Posterior cingulate gyrus (tissue), 11 donors: ENCODE results near the gene MSANTD4.
"Not testable (repeated sequence)": the region's sequence is repeated elsewhere in the genome, so short reads cannot be mapped to it uniquely, and the experiment has no call there.

ENCODE experiments used
- DNase-seq, 10 donors: peaks; one replicate each; pipeline versions ENCODE4 v3.0.0 to v3.0.0-alpha.2; 2020 to 2021; ENCODE audit warnings: mixed read lengths in 3 of 10
- intact Hi-C: fragments of 100-400 bp; cut with DNase I; formaldehyde crosslinking; loops from one replicate; pipeline ENCODE4 v1.15.1; 2023

Gene MSANTD4

GRCh38 chr11:106015066-106015465, 7.0 kb downstream of the MSANTD4 start:
- intact Hi-C loops: no loop called here
- DNase-seq: no peak

- intact Hi-C loops: no loop called here
- DNase-seq: no peak
Observed at GRCh38 chr11:106014620-106015019, 7.4 kb downstream of the MSANTD4 start.

DNA sequence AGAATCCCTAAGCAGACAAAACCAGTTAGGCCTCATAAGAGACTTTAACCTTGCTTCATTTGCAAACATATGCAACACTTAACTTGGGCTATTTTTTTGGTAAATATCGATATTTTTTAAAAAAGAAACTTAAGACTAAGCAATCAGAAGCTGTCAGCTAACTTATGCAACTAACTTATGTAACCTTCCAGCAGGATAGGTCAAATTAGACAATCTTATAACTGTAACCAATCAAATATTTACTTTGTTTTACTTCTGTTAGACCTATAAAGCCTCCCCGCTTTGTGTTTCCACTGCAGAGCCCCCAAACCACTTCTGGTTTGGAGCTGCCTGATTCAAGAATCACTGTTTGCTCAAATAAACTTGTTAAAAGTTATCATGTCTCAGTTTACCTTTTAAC, 8.0 kb downstream of the MSANTD4 start:
- DNase-seq: no peak

GRCh38 chr11:106012744-106013143, 9.3 kb downstream of the MSANTD4 start:
- DNase-seq: peak in 1 of 10 donors; percentile 10
- intact Hi-C loops: no loop called here

More for the DNA sequence above, 8.0 kb downstream of the MSANTD4 start:
- intact Hi-C loops: no loop called here

DNA sequence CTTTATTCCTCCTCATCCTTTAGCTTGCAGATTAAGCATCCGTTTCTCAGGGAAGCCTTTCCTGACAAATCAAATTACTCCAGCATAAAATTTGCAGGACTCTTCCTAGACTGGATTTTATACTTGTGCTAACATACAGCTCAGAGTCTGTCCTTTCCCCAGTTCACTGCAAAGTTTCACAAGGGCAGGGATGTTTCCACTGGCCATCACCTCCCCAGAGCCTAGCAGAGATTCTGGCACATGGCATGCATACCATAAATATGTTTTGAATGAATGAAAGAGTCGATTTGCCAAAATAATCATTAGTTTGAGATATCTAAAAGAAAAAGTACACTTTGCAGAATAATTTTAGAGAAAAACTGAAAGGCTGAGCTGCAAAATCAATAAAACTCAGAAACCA, 10.6 kb downstream of the MSANTD4 start:
- DNase-seq: no peak
- intact Hi-C loops: no loop called here

DNA sequence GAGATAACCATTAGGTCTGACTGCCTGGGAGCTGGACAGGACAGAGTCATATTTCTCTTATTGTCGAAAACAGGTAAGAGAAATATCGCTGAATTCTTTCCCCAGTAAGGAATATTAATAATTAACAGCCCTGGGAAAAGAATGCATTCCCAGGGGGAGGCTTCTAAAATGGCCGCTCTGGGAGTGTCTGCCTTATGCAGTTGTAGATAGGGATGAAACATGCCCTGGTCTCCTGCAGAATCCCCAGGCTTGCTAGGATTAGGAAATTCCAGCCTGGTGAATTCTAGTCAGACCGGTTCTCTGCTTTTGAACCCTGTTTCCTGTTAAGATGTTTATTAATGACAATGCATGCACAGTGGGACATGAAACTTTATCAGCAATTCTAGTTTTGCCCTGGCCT, 18.9 kb downstream of the MSANTD4 start:
- DNase-seq, intact Hi-C loops: not testable (repeated sequence)

- no peak for DNase-seq
- intact Hi-C loops: no loop called here
Observed at GRCh38 chr11:106001304-106002012, 20.6 kb downstream of the MSANTD4 start.

DNA sequence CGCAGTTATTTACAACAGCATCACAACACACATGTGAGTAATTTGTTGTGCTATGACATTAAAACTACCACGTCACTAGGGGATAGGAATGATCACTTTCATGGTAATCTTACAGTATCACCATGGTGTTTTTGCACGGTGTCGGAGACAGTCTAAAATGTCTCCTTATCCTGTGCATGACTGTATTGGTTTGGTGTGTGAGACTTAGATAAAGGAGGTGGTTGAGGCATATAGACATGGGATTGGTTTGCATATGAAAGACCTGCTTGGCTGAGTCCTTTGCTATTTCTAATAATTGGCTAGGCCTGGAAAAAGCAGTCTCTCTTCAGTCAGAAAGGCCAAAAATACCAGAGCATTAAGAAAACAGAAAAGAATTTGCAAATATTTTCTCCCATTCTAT, 30.2 kb downstream of the MSANTD4 start:
- intact Hi-C loops: no loop called here
- DNase-seq: no peak

GRCh38 chr11:105989124-105989523, 32.9 kb downstream of the MSANTD4 start:
- intact Hi-C loops: no loop called here
- no peak for DNase-seq

- intact Hi-C loops: no loop called here
- no peak for DNase-seq
Observed at GRCh38 chr11:105988197-105988596, 33.8 kb downstream of the MSANTD4 start.

DNA sequence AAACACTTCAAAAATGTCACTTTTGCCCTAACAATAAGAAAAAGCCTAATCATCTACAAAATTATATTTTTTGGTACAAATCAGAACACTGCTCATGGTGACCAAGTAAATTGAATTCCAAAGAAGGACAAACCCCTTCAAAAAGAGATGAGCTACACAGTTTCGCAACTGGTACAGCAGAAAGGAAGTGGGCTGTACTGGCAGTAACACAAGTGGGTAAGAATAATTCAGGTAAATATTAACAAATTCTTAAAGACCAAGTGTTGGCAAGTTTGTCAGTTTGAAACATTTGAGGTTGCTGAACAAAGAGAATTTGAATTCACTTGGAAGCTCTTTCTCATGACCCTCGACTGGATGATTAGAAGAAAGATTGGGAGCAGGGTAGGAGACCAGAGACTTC, 35.5 kb downstream of the MSANTD4 start:
- no peak for DNase-seq

GRCh38 chr11:105979997-105980703, 41.9 kb downstream of the MSANTD4 start:
- DNase-seq: no peak
- intact Hi-C loops: no loop called here

More for the DNA sequence above, 35.5 kb downstream of the MSANTD4 start:
- intact Hi-C loops: no loop called here

DNA sequence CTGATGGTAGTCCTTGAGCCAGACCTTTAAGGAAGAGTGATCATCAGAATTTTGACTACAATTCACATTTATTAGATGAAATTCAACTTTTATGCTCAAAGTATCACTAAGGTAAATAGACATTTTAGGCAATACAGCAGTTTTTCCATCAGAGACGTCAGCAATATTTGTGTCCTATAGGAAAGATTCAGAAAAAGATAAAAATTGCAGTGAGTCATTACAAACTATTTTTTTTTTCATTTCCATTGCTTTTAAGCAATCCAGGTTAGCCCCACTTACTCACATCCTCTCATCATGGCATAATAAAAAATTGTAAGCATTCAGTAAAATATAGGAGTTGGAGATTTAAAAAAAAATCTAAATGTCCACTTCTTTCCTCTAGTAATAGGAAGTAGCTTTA, 46.9 kb downstream of the MSANTD4 start:
- intact Hi-C loops: no loop called here
- no peak for DNase-seq

DNA sequence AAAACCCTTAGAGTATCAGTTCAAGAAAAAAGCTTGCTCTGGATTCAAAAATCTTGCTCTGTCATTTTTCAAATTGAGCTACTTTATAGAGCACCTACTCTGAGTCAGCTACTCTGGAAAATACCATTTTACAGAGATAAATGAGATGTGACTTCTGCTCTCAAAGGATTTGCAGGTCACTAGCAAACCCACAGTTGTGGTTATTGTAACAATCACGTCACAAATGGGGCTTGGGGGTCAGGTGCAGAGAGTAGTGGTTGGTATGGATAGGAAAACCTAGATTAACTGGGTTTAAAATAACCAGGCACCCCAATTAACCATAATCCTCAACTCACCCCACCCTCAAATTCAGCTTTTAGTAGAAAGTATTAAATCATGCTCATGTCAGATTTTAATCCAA, 52.3 kb downstream of the MSANTD4 start:
- DNase-seq: no peak
- intact Hi-C loops: no loop called here

- intact Hi-C loops: no loop called here
- DNase-seq: no peak
Observed at GRCh38 chr11:105968021-105968697, 53.9 kb downstream of the MSANTD4 start.

GRCh38 chr11:105960252-105961245, 61.5 kb downstream of the MSANTD4 start:
- DNase-seq: peak in 3 of 10 donors; percentile 54 to 72 (median 64)
- intact Hi-C loops: no loop called here
